Pancreas (tissue), 10 donors: ENCODE measurements around the gene ASTN2. TPM values are rescaled to one million over a fixed set of nuclear protein-coding genes. Genes with fewer than 3 reads are reported as not detected.

Experiments used
- ATAC-seq, 4 donors: fragments of 200-7000 bp; cut with Tn5 transposase; one replicate each; pipeline versions ENCODE4 v1.8.0 to v1.9.1; 2020; ENCODE audit warnings: mild to moderate bottlenecking in 4 of 4, moderate library complexity in 4 of 4
- DNase-seq, 6 donors: peaks; one replicate each; pipeline ENCODE4 v3.0.0-alpha.2; 2020
- FAIRE-seq: peaks from 2 replicates; lab custom pipeline; 2012; peaks lifted over from hg19 to GRCh38; lab: Jason Lieb, UNC
- H3K27ac ChIP-seq, 4 donors: fragments of 200-600 bp; sonication (generic); 1 replicate in 3 of 4; 2 replicates in 1 of 4; pipeline versions ENCODE4 v1.5.0 to v1.8.0; 2020
- H3K27me3 ChIP-seq, 4 donors: fragments of 200-600 bp; one replicate each; pipeline ENCODE4 v1.8.0; 2021
- H3K36me3 ChIP-seq, 3 donors: fragments of 200-600 bp; sonication (generic) in 1 of 3; one replicate each; pipeline versions ENCODE4 v1.5.0 to v1.8.0; 2020 to 2021
- H3K4me1 ChIP-seq, 3 donors: fragments of 200-600 bp; one replicate each; pipeline ENCODE4 v1.8.0; 2021
- H3K4me3 ChIP-seq, 4 donors: fragments of 200-600 bp; sonication (generic) in 2 of 4; one replicate each; pipeline versions ENCODE4 v1.5.0 to v1.8.0; 2020 to 2021
- H3K9me3 ChIP-seq, 4 donors: fragments of 200-600 bp; one replicate each; pipeline ENCODE4 v1.8.0; 2021
- CTCF ChIP-seq, 4 donors: fragments of 200-600 bp; sonication (generic) in 3 of 4; IDR thresholded peaks; one replicate each; pipeline versions ENCODE4 v1.5.0 to v1.8.0; 2021; ENCODE audit warnings: antibody characterized with exemption in 4 of 4
- WGBS, 2 donors: extraction: QIAGEN DNeasy Blood & Tissue Kit; methylation state at CpG; one replicate each; pipeline ENCODE4 v1.1.7; 2013; 5-methylcytosine and 5-hydroxymethylcytosine counted together
- intact Hi-C, 3 donors: fragments of 100-400 bp; cut with DNase I; formaldehyde crosslinking; loops; one replicate each; pipeline versions ENCODE4 v1.11.1 to v1.14.2; 2022
- polyA plus RNA-seq, 2 donors: library from polyadenylated mRNA; stranded (reverse); fragments of 200-250 nt; gene quantifications; one replicate each; pipeline ENCODE4 v1.2.3, GENCODE V29; 2013
- total RNA-seq, 6 donors: library from RNA; stranded (reverse); fragmentation: NEBNext Ultra II Directional in 4 of 6; extraction: Animal tissue kit (Norgen Biotek cat#: 25700) in 4 of 6; gene quantifications; one replicate each; pipeline versions ENCODE4 v1.2.1 to v1.2.4, GENCODE V29; 2021 to 2023
- donor health status: healthy with polysubstance abuse.
- donor health status: DM: no; HTN: no; CAD: no; lungs with moderate emphysema.
- donor health status: DM: no; HTN: no; CAD: no.
- donor health status: control.
- donor health status: control.
- donor health status: Bipolar disorder and iron deficiency.
- donor health status: DM: yes; HTN: yes; CAD: no.
- donor health status: DM: no; HTN: no; CAD: no.
- donor health status: DM: no; HTN: no; CAD: no.
- donor health status: DM: yes; HTN: yes; CAD: no.

ASTN2 gene
- total RNA-seq (10 to 100 TPM in 1 of 6 donors, 1 to 10 TPM in 5; 3.1 to 11.9 (median 6.9) TPM), polyA plus RNA-seq (1 to 10 TPM; 1.3 to 2.6 TPM)

GRCh38 chr9:117414906-117415331 lies at the start of gene ASTN2:
ASTN2 (minus strand) TSS chr9:117415057; CDS start chr9:117414938, 119 bp downstream.
- no peak for TF ChIP-seq CTCF (IDR thresholded peaks at IDR 0.05)
- DNase-seq (peak in 5 of 6 donors; percentile 25 to 72 (median 46)), ATAC-seq (peak; percentile 7 to 29 (median 22)), FAIRE-seq (no peak)
- no peaks in the 10 kb centered on the region for H3K27me3 ChIP-seq
- H3K4me3 ChIP-seq: peak within 1 kb of the TSS; percentile 26 to 65 (median 50)
- H3K36me3 ChIP-seq: no peaks in the 10 kb centered on the region
- H3K27ac ChIP-seq: no peak within 1 kb of the TSS
- H3K9me3 ChIP-seq: no peaks in the 10 kb centered on the region
- WGBS, 2 donors: 0 to 17% methylated on average over 1 to 48 of the region's 48 CpGs
- intact Hi-C loops: loop anchor here in 1 of 3 donors (10.0 kb wide), 1 partner anchor 170 kb away; no protein-coding TSS in a partner anchor
- H3K4me1 ChIP-seq: peaks cover 0 to 4% (median 4%) of the 10 kb centered on the region in 3 donors

GRCh38 chr9:117462861-117463260 lies 48.0 kb upstream of the ASTN2 start:
- TF ChIP-seq CTCF (IDR thresholded peaks at IDR 0.05): no peak
- intact Hi-C loops: no loop called here
- WGBS, 2 donors: 52 to 53% methylated on average over 4 of the region's 4 CpGs
- DNase-seq: no peak
- no peaks in the 10 kb centered on the region for H3K36me3 ChIP-seq
- no peaks in the 10 kb centered on the region for H3K4me1 ChIP-seq
- H3K27me3 ChIP-seq: peaks cover 0 to 3% (median 0%) of the 10 kb centered on the region in 4 donors
- no peaks in the 10 kb centered on the region for H3K9me3 ChIP-seq
- H3K4me3 ChIP-seq: no peak overlapping the region
- no peak overlapping the region for H3K27ac ChIP-seq
- ATAC-seq: no peak
- no peak for FAIRE-seq

GRCh38 chr9:117461386-117461785 lies 46.5 kb upstream of the ASTN2 start:
- H3K9me3 ChIP-seq: no peaks in the 10 kb centered on the region
- H3K27me3 ChIP-seq: no peaks in the 10 kb centered on the region
- no peak overlapping the region for H3K27ac ChIP-seq
- WGBS, 2 donors: 54 to 78% methylated on average over 3 of the region's 3 CpGs
- TF ChIP-seq CTCF (IDR thresholded peaks at IDR 0.05): no peak
- no peak for DNase-seq
- H3K4me1 ChIP-seq: no peaks in the 10 kb centered on the region
- intact Hi-C loops: no loop called here
- no peak for FAIRE-seq
- ATAC-seq: no peak
- H3K4me3 ChIP-seq: no peak overlapping the region
- no peaks in the 10 kb centered on the region for H3K36me3 ChIP-seq

- no peak for FAIRE-seq
- ATAC-seq: no peak
- no peak overlapping the region for H3K27ac ChIP-seq
- no peak for DNase-seq
- WGBS, 2 donors: 66 to 82% methylated on average over 3 of the region's 3 CpGs
- H3K9me3 ChIP-seq: no peaks in the 10 kb centered on the region
- H3K27me3 ChIP-seq: no peaks in the 10 kb centered on the region
- H3K4me1 ChIP-seq: no peaks in the 10 kb centered on the region
- intact Hi-C loops: no loop called here
- no peak for TF ChIP-seq CTCF (IDR thresholded peaks at IDR 0.05)
- no peak overlapping the region for H3K4me3 ChIP-seq
- no peaks in the 10 kb centered on the region for H3K36me3 ChIP-seq
These were observed 45.9 kb upstream of the ASTN2 start for GRCh38 chr9:117460743-117461142.

- FAIRE-seq (no peak), DNase-seq (no peak), ATAC-seq (no peak)
- H3K36me3 ChIP-seq: no peaks in the 10 kb centered on the region
- no peaks in the 10 kb centered on the region for H3K27me3 ChIP-seq
- H3K4me1 ChIP-seq: no peaks in the 10 kb centered on the region
- H3K4me3 ChIP-seq: no peak overlapping the region
- TF ChIP-seq CTCF (IDR thresholded peaks at IDR 0.05): no peak
- no peak overlapping the region for H3K27ac ChIP-seq
- H3K9me3 ChIP-seq: no peaks in the 10 kb centered on the region
- intact Hi-C loops: no loop called here
These were observed 45.1 kb upstream of the ASTN2 start for GRCh38 chr9:117459913-117460312.
